GM12878 (cell line): ENCODE measurements around the gene TLR5. TPM values are rescaled to one million over a fixed set of nuclear protein-coding genes. Genes with fewer than 3 reads are reported as not detected.

Source experiments
- ATF2 ChIP-seq: IDR thresholded peaks from 2 replicates; pipeline ENCODE4 v1.6.1; 2012; ENCODE audit warnings: low read length, inconsistent platforms
- ATF3 ChIP-seq: IDR thresholded peaks from 2 replicates; pipeline ENCODE4 v1.6.1; 2011; ENCODE audit warnings: low read depth, mild to moderate bottlenecking, low read length, moderate library complexity, borderline replicate concordance; ENCODE audit errors: extremely low read depth
- CBFB ChIP-seq: IDR thresholded peaks from 2 replicates; pipeline ENCODE4 v1.6.1; 2016; ENCODE audit warnings: antibody characterized with exemption, low read depth
- ELK1 ChIP-seq: IDR thresholded peaks from 2 replicates; pipeline ENCODE4 v1.6.1; 2012; ENCODE audit warnings: low read depth, low read length, improper control_type of control experiment
- ETV6 ChIP-seq, 2 experiments: fragments of 450-650 bp in 1 of 2; IDR thresholded peaks in 1 of 2; conservative IDR thresholded peaks in 1 of 2; 2 replicates each; pipeline ENCODE4 v1.6.1; 2014; ENCODE audit warnings: antibody characterized with exemption in 1 of 2, borderline replicate concordance in 1 of 2, low read depth in 1 of 2, mild to moderate bottlenecking in 1 of 2, moderate library complexity in 1 of 2
- SMAD5 ChIP-seq: IDR thresholded peaks from 2 replicates; pipeline ENCODE4 v1.6.1; 2016; ENCODE audit warnings: antibody characterized with exemption, low read depth
- ZBTB33 ChIP-seq: fragments of 450-650 bp; IDR thresholded peaks from 2 replicates; pipeline ENCODE4 v1.6.1; 2017; ENCODE audit warnings: mild to moderate bottlenecking
- polyA plus RNA-seq, 11 experiments: library from polyadenylated mRNA; depleted of rRNA in 4 of 11; unstranded in 6 of 11; stranded (reverse) in 5 of 11; fragments of >200 nt; fragmentation: Nextera tagmentation in 4 of 11; fragmentation: Illumina TruSeq in 1 of 11; extraction: Ambion mirVana in 4 of 11; extraction: Trizol in 1 of 11; gene quantifications; 1 replicate in 1 of 11; 2 replicates in 10 of 11; pipeline versions ENCODE4 v1.2.1 to v1.2.3, GENCODE V29; 2011 to 2016; ENCODE audit warnings: inconsistent platforms in 2 of 11, missing spikeins in 2 of 11, low read depth in 1 of 11
- total RNA-seq, 4 experiments: library from RNA; depleted of rRNA in 3 of 4; stranded (reverse); fragments of >200 nt in 3 of 4; fragmentation: Illumina TruSeq in 1 of 4; extraction: Trizol in 1 of 4; gene quantifications; 2 replicates each; pipeline versions ENCODE4 v1.2.1 to v1.2.3, GENCODE V29; 2013 to 2021

Gene TLR5
- total and polyA plus RNA-seq, 10 of the 15 experiments (the other 5 are each of a cell fraction or from before 2014, with no cell fraction given): 0.34 to 5.3 (median 0.79) TPM

GRCh38 chr1:223087291-223088255 is 55.5 kb downstream of the TLR5 start (continued):
- no peak for TF ChIP-seq ZBTB33
- no peak for TF ChIP-seq ATF2
- TF ChIP-seq CBFB: no peak
- TF ChIP-seq ATF3: no peak
- TF ChIP-seq SMAD5: no peak
- TF ChIP-seq ELK1: no peak
- TF ChIP-seq ETV6 (conservative IDR thresholded peaks at IDR 0.05 in 1 of 2, IDR thresholded peaks at IDR 0.05 in 1 of 2; ENCODE audit: borderline replicate concordance in 1 of 2, low read depth in 1 of 2): no peak
